H1 (cell line): ENCODE measurements around the gene SMYD3. TPM values are rescaled to one million over a fixed set of nuclear protein-coding genes. Genes with fewer than 3 reads are reported as not detected.

Experiments used
- RAD21 ChIP-seq, 2 experiments: IDR thresholded peaks in 1 of 2; conservative IDR thresholded peaks in 1 of 2; 2 replicates each; pipeline ENCODE4 v1.6.1; 2011; ENCODE audit warnings: low read depth in 2 of 2, low read length in 2 of 2, improper control_type of control experiment in 1 of 2, inconsistent platforms in 1 of 2, mild to moderate bottlenecking in 1 of 2, moderate library complexity in 1 of 2
- polyA plus RNA-seq, 7 experiments: library from polyadenylated mRNA; depleted of rRNA in 3 of 7; stranded (reverse) in 5 of 7; unstranded in 2 of 7; fragments of >200 nt in 5 of 7; fragments of 200-250 nt in 2 of 7; gene quantifications; 1 replicate in 5 of 7; 2 replicates in 1 of 7; 4 replicates in 1 of 7; pipeline versions ENCODE4 v1.2.1 to v1.2.3, GENCODE V29; 2011 to 2013; ENCODE audit warnings: missing spikeins in 2 of 7, mixed read lengths in 2 of 7
- total RNA-seq: library from RNA; stranded (reverse); fragmentation: NEBNext Ultra II Directional; extraction: Animal tissue kit (Norgen Biotek cat#: 25700); gene quantifications from 2 replicates; pipeline ENCODE4 v1.2.1, GENCODE V29; 2021

Gene SMYD3
- total and polyA plus RNA-seq, 2 of the 8 experiments (the other 6 are each of a cell fraction or from before 2014, with no cell fraction given) = 17.3 to 25.4 TPM

GRCh38 chr1:246096356-246096755, 410.7 kb downstream of the SMYD3 start (continued):
- TF ChIP-seq RAD21 (IDR thresholded peaks at IDR 0.05 in 1 of 2, conservative IDR thresholded peaks at IDR 0.05 in 1 of 2; ENCODE audit: low read depth in 2 of 2, low read length in 2 of 2) = no peak
